Neural cell (in vitro differentiated cells): ENCODE results near the gene PCMTD2.
"Not testable (repeated sequence)": the region's sequence is repeated elsewhere in the genome, so short reads cannot be mapped to it uniquely, and the experiment has no call there.

Experiments used
- EP300 ChIP-seq: fragments of 450-650 bp; conservative IDR thresholded peaks from 2 replicates; pipeline ENCODE4 v1.6.1; 2014; ENCODE audit warnings: antibody characterized with exemption, mild to moderate bottlenecking, moderate library complexity; ENCODE audit not compliant: poor library complexity, severe bottlenecking
- EZH2 ChIP-seq: fragments of 200-600, 300-800 bp; shearing (Covaris generic), sonication (generic); IDR thresholded peaks from 2 replicates; pipeline ENCODE4 v1.6.1; 2014; ENCODE audit warnings: antibody characterized with exemption, low read length, borderline replicate concordance, mild to moderate bottlenecking; ENCODE audit not compliant: insufficient read depth, poor library complexity, severe bottlenecking
- MXI1 ChIP-seq: fragments of 450-650 bp; conservative IDR thresholded peaks from 2 replicates; pipeline ENCODE4 v1.6.1; 2014; ENCODE audit warnings: antibody characterized with exemption, mild to moderate bottlenecking; ENCODE audit not compliant: poor library complexity, severe bottlenecking
- POLR2AphosphoS5 ChIP-seq: IDR thresholded peaks from 2 replicates; pipeline ENCODE4 v1.6.1; 2012
- SMC3 ChIP-seq: fragments of 450-650 bp; conservative IDR thresholded peaks from 2 replicates; pipeline ENCODE4 v1.6.1; 2014; ENCODE audit warnings: antibody characterized with exemption, mild to moderate bottlenecking, moderate library complexity; ENCODE audit not compliant: poor library complexity
- TAF1 ChIP-seq: IDR thresholded peaks from 2 replicates; pipeline ENCODE4 v1.6.1; 2012; ENCODE audit warnings: low read depth
- TF ChIP-seq, protein P1 (sequence below): fragments of 450-650 bp; IDR thresholded peaks from 2 replicates; pipeline ENCODE4 v1.5.1; 2014; ENCODE audit warnings: antibody characterized with exemption, mild to moderate bottlenecking, moderate library complexity; ENCODE audit not compliant: poor library complexity, severe bottlenecking
- TF ChIP-seq, protein P2 (sequence below): IDR thresholded peaks from 2 replicates; pipeline ENCODE4 v1.6.1; 2012; ENCODE audit warnings: borderline replicate concordance

DNA sequence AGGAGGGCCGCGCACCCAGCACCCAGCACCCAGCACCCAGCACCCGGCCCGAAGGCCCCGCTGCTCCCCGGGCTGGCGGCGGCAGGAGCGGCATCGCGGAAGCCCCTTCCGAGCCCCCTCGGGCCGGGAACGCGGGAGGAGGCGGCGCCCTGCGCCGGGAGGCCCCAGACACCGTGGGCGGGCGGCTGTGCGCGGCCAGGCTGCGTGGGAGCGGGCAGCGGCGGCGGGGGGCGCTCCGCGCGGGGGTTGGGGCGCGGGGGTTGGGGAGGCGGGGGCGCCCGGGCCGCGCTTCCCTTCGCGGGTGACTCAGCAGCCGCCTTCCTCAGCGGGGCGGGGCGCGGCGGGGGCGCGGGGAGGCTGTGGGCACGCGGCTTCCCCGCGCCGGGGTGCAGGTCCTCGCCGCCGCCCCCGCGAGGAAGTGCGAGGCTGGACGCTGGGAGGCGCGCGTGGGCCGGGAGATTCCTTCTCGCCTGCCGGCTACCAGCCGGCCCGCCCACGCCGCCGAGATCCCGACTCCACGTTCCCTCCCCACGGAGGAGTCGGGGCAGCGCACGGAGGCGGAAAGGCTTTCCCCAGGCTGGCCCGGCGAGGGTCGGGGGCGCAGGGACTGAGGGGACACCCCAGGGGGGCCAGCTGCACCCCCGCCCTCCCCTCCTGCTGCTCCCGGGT is 61.0 kb downstream of the PCMTD2 start:
- TF ChIP-seq SMC3, EZH2, MXI1, POLR2AphosphoS5, EP300, TAF1: not testable (repeated sequence)
- TF ChIP-seq, protein P1, sequence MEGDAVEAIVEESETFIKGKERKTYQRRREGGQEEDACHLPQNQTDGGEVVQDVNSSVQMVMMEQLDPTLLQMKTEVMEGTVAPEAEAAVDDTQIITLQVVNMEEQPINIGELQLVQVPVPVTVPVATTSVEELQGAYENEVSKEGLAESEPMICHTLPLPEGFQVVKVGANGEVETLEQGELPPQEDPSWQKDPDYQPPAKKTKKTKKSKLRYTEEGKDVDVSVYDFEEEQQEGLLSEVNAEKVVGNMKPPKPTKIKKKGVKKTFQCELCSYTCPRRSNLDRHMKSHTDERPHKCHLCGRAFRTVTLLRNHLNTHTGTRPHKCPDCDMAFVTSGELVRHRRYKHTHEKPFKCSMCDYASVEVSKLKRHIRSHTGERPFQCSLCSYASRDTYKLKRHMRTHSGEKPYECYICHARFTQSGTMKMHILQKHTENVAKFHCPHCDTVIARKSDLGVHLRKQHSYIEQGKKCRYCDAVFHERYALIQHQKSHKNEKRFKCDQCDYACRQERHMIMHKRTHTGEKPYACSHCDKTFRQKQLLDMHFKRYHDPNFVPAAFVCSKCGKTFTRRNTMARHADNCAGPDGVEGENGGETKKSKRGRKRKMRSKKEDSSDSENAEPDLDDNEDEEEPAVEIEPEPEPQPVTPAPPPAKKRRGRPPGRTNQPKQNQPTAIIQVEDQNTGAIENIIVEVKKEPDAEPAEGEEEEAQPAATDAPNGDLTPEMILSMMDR: not testable (repeated sequence)
- TF ChIP-seq, protein P2, sequence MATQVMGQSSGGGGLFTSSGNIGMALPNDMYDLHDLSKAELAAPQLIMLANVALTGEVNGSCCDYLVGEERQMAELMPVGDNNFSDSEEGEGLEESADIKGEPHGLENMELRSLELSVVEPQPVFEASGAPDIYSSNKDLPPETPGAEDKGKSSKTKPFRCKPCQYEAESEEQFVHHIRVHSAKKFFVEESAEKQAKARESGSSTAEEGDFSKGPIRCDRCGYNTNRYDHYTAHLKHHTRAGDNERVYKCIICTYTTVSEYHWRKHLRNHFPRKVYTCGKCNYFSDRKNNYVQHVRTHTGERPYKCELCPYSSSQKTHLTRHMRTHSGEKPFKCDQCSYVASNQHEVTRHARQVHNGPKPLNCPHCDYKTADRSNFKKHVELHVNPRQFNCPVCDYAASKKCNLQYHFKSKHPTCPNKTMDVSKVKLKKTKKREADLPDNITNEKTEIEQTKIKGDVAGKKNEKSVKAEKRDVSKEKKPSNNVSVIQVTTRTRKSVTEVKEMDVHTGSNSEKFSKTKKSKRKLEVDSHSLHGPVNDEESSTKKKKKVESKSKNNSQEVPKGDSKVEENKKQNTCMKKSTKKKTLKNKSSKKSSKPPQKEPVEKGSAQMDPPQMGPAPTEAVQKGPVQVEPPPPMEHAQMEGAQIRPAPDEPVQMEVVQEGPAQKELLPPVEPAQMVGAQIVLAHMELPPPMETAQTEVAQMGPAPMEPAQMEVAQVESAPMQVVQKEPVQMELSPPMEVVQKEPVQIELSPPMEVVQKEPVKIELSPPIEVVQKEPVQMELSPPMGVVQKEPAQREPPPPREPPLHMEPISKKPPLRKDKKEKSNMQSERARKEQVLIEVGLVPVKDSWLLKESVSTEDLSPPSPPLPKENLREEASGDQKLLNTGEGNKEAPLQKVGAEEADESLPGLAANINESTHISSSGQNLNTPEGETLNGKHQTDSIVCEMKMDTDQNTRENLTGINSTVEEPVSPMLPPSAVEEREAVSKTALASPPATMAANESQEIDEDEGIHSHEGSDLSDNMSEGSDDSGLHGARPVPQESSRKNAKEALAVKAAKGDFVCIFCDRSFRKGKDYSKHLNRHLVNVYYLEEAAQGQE: not testable (repeated sequence)
